ENCODE measurements around the gene PRKCA.

Gene PRKCA

DNA sequence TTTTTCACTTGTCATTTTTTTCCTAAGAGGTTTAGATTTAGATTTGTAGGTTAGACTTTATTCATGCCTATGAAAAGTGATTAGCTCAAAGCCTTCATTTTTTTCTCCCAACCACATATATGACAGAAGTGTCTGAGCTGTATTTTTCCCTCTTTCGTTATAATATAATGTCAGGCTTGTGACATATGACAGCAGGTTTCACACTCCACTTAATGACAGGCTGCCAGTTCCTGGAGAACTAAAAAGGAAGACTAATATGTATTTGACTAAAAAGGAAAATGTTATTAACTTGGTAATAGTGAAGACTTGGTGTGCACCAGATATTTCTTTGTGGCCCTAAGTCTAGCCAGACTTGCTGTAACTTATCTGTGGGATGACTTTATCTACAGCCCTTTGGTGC is 331.8 kb downstream of the PRKCA start:
- TF ChIP-seq FOXM1 (IDR thresholded peaks at IDR 0.05; ENCODE audit: borderline replicate concordance, low read depth), result no peak
- TF ChIP-seq NFIC (IDR thresholded peaks at IDR 0.05), result no peak
- TF ChIP-seq TEAD4 (IDR thresholded peaks at IDR 0.05), result no peak
- TF ChIP-seq, protein P1, sequence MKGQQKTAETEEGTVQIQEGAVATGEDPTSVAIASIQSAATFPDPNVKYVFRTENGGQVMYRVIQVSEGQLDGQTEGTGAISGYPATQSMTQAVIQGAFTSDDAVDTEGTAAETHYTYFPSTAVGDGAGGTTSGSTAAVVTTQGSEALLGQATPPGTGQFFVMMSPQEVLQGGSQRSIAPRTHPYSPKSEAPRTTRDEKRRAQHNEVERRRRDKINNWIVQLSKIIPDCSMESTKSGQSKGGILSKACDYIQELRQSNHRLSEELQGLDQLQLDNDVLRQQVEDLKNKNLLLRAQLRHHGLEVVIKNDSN (IDR thresholded peaks at IDR 0.05), result no peak
- no peak for TF ChIP-seq TAF1 (IDR thresholded peaks at IDR 0.05; ENCODE audit: low read depth)
- TF ChIP-seq, protein P2, sequence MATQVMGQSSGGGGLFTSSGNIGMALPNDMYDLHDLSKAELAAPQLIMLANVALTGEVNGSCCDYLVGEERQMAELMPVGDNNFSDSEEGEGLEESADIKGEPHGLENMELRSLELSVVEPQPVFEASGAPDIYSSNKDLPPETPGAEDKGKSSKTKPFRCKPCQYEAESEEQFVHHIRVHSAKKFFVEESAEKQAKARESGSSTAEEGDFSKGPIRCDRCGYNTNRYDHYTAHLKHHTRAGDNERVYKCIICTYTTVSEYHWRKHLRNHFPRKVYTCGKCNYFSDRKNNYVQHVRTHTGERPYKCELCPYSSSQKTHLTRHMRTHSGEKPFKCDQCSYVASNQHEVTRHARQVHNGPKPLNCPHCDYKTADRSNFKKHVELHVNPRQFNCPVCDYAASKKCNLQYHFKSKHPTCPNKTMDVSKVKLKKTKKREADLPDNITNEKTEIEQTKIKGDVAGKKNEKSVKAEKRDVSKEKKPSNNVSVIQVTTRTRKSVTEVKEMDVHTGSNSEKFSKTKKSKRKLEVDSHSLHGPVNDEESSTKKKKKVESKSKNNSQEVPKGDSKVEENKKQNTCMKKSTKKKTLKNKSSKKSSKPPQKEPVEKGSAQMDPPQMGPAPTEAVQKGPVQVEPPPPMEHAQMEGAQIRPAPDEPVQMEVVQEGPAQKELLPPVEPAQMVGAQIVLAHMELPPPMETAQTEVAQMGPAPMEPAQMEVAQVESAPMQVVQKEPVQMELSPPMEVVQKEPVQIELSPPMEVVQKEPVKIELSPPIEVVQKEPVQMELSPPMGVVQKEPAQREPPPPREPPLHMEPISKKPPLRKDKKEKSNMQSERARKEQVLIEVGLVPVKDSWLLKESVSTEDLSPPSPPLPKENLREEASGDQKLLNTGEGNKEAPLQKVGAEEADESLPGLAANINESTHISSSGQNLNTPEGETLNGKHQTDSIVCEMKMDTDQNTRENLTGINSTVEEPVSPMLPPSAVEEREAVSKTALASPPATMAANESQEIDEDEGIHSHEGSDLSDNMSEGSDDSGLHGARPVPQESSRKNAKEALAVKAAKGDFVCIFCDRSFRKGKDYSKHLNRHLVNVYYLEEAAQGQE (IDR thresholded peaks at IDR 0.05; ENCODE audit: low read depth), result no peak
- no peak for TF ChIP-seq RAD21 (IDR thresholded peaks at IDR 0.05; ENCODE audit: low read depth)
- TF ChIP-seq MAX (IDR thresholded peaks at IDR 0.05), result no peak
- no peak for TF ChIP-seq EP300 (IDR thresholded peaks at IDR 0.05; ENCODE audit: borderline replicate concordance)
- TF ChIP-seq CEBPB (IDR thresholded peaks at IDR 0.05), result no peak
- TF ChIP-seq ZBTB7A (IDR thresholded peaks at IDR 0.05; ENCODE audit: low read depth), result no peak
- no peak for TF ChIP-seq TCF12 (IDR thresholded peaks at IDR 0.05; ENCODE audit: low read depth)
- TF ChIP-seq YY1 (IDR thresholded peaks at IDR 0.05; ENCODE audit: low read depth), result no peak

- TF ChIP-seq, protein P2 (IDR thresholded peaks at IDR 0.05; ENCODE audit: low read depth), result no peak
- TF ChIP-seq TCF12 (IDR thresholded peaks at IDR 0.05; ENCODE audit: low read depth) (no peak), EP300 (IDR thresholded peaks at IDR 0.05; ENCODE audit: borderline replicate concordance) (no peak), NFIC (IDR thresholded peaks at IDR 0.05) (no peak), EGR1 (IDR thresholded peaks at IDR 0.05) (no peak), TAF1 (IDR thresholded peaks at IDR 0.05; ENCODE audit: low read depth) (no peak), ZBTB7A (IDR thresholded peaks at IDR 0.05; ENCODE audit: low read depth) (no peak), CREB1 (IDR thresholded peaks at IDR 0.05; ENCODE audit: low read depth) (no peak), FOXM1 (IDR thresholded peaks at IDR 0.05; ENCODE audit: borderline replicate concordance, low read depth) (no peak), CEBPB (IDR thresholded peaks at IDR 0.05) (no peak), MAX (IDR thresholded peaks at IDR 0.05) (no peak)
- TF ChIP-seq, protein P1 (IDR thresholded peaks at IDR 0.05), result no peak
Measured at GRCh38 chr17:66635386-66636045, 333.1 kb downstream of the PRKCA start.

- no peak for TF ChIP-seq EP300 (IDR thresholded peaks at IDR 0.05; ENCODE audit: borderline replicate concordance)
Measured at GRCh38 chr17:66636111-66636510, 333.7 kb downstream of the PRKCA start.

- TF ChIP-seq MAX (IDR thresholded peaks at IDR 0.05) (no peak), YY1 (IDR thresholded peaks at IDR 0.05; ENCODE audit: low read depth) (no peak), CREB1 (IDR thresholded peaks at IDR 0.05; ENCODE audit: low read depth) (no peak), EP300 (IDR thresholded peaks at IDR 0.05; ENCODE audit: borderline replicate concordance) (no peak), CEBPB (IDR thresholded peaks at IDR 0.05) (no peak), NFIC (IDR thresholded peaks at IDR 0.05) (no peak), TCF12 (IDR thresholded peaks at IDR 0.05; ENCODE audit: low read depth) (no peak), TEAD4 (IDR thresholded peaks at IDR 0.05) (no peak), TAF1 (IDR thresholded peaks at IDR 0.05; ENCODE audit: low read depth) (no peak), RAD21 (IDR thresholded peaks at IDR 0.05; ENCODE audit: low read depth) (no peak), ZBTB7A (IDR thresholded peaks at IDR 0.05; ENCODE audit: low read depth) (no peak), FOXM1 (IDR thresholded peaks at IDR 0.05; ENCODE audit: borderline replicate concordance, low read depth) (no peak), EGR1 (IDR thresholded peaks at IDR 0.05) (no peak)
- TF ChIP-seq, protein P2 (IDR thresholded peaks at IDR 0.05; ENCODE audit: low read depth), result no peak
- TF ChIP-seq, protein P1 (IDR thresholded peaks at IDR 0.05), result no peak
Measured at GRCh38 chr17:66637491-66637890, 335.1 kb downstream of the PRKCA start.
